ENCODE results near the gene FBN1.

Gene FBN1

GRCh38 chr15:48471073-48471472, 174.4 kb downstream of the FBN1 start:
- DNase-seq (ENCODE audit: low spot score) = no peak
- TF ChIP-seq, protein P1, sequence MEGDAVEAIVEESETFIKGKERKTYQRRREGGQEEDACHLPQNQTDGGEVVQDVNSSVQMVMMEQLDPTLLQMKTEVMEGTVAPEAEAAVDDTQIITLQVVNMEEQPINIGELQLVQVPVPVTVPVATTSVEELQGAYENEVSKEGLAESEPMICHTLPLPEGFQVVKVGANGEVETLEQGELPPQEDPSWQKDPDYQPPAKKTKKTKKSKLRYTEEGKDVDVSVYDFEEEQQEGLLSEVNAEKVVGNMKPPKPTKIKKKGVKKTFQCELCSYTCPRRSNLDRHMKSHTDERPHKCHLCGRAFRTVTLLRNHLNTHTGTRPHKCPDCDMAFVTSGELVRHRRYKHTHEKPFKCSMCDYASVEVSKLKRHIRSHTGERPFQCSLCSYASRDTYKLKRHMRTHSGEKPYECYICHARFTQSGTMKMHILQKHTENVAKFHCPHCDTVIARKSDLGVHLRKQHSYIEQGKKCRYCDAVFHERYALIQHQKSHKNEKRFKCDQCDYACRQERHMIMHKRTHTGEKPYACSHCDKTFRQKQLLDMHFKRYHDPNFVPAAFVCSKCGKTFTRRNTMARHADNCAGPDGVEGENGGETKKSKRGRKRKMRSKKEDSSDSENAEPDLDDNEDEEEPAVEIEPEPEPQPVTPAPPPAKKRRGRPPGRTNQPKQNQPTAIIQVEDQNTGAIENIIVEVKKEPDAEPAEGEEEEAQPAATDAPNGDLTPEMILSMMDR (IDR thresholded peaks at IDR 0.05; ENCODE audit: extremely low read depth, missing control alignments) = no peak

DNA sequence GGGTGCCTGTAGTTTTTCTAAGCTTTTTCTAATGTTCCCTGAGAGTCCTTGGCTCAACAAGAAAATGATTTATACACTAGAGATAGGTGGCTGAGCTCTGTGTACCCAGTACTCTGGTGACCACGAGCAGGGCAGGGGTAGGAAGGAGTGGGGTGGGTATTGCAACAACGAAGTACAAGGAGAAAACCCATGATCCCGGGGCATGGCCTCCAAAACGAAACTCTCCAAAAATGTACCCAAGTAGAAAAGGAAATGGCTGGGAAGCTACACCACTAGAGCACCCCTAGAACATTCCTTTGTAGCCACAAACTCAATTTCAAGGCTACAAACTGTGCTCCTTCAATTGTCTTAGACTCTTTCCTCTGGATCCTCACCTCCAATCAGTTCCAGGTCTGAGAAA, 175.4 kb downstream of the FBN1 start:
- DNase-seq (ENCODE audit: low spot score) = no peak
- TF ChIP-seq, protein P1 (IDR thresholded peaks at IDR 0.05; ENCODE audit: extremely low read depth, missing control alignments) = no peak

GRCh38 chr15:48469681-48470080, 175.8 kb downstream of the FBN1 start:
- no peak for DNase-seq (ENCODE audit: low spot score)
- TF ChIP-seq, protein P1 (IDR thresholded peaks at IDR 0.05; ENCODE audit: extremely low read depth, missing control alignments) = no peak

DNA sequence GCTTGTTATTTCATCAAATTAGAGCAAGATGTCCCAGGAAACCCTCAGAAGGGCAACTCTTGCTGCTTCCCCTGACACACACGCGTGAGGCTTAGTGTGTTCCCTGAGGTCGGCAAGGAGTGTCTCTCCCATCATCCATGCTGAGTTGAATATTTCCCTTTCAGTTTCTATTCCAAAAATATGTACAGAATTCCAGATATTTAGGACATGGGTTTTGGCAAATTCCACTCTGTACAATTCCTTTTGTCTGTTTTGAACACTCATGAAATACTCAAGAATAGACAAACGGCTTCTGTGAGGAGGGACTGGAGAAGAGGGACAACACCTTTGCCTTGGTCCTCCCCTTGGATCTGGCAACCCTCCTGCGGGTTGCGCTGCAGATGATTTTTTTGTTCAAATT, 176.2 kb downstream of the FBN1 start:
- TF ChIP-seq, protein P1 (IDR thresholded peaks at IDR 0.05; ENCODE audit: extremely low read depth, missing control alignments) = no peak
- no peak for DNase-seq (ENCODE audit: low spot score)

- TF ChIP-seq, protein P1 (IDR thresholded peaks at IDR 0.05; ENCODE audit: extremely low read depth, missing control alignments) = no peak
- DNase-seq (ENCODE audit: low spot score) = no peak
Observed at GRCh38 chr15:48467801-48468200, 177.7 kb downstream of the FBN1 start.

DNA sequence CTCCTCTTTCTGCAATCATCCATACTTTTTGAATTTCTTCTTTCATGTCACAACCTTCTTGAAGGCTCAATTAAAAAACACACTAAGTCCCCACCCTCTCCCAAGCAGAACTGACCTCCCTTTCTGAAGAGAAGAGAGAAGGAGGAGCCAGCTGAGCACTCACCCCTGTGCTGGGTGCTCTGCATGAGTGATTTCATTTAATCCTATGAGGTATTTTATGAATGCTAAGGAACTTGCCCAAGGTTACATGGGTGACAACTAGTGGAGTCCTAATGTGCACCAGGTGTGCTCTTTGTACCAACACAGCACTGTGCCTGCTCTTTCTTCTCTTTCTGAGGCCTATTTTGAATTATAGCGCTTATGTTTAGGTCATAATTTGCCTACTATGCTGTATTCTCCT, 178.7 kb downstream of the FBN1 start:
- TF ChIP-seq, protein P1 (IDR thresholded peaks at IDR 0.05; ENCODE audit: extremely low read depth, missing control alignments) = no peak
- DNase-seq (ENCODE audit: low spot score) = no peak

DNA sequence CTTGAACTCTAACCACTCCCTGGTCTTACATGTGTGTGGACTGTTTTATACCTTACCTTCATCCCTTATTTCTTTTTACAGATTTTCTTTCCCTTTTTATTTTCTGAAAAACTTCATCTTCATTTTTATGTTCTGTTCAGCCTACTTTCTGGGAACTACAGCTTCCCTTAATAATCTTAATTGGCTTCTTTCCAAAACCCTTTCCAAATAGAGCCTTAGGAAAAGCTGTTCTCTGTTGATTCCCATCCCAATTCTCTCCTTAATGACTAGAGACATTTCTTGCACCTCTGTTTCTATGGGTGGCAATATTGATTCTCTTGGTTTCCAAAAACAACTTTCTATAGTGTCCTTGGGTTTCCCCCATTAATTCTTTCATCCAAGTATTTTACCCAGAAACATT, 179.4 kb downstream of the FBN1 start:
- DNase-seq (ENCODE audit: low spot score) = no peak
- TF ChIP-seq, protein P1 (IDR thresholded peaks at IDR 0.05; ENCODE audit: extremely low read depth, missing control alignments) = no peak
